HG03571 (cell line): ENCODE data around the gene RP9.
A peak's percentile ranks its signal among the peaks of the same experiment; 100 is the strongest.

ENCODE experiments used
- ATAC-seq: cut with Tn5 transposase; IDR thresholded peaks from one replicate; pipeline ENCODE4 v1.9.1; 2021; ENCODE audit not compliant: unreplicated experiment

The RP9 gene

GRCh38 chr7:33109005-33109757 is at the start of gene RP9:
RP9 (minus strand) TSS chr7:33109404; CDS start chr7:33109372, 32 bp downstream.
- ATAC-seq, result peak; percentile 84

- no peak for ATAC-seq
Measured at GRCh38 chr7:33157781-33158180, 48.6 kb upstream of the RP9 start.

GRCh38 chr7:33157311-33157710 is 48.1 kb upstream of the RP9 start:
- ATAC-seq, result no peak

- no peak for ATAC-seq
Measured at GRCh38 chr7:33156441-33156840, 47.2 kb upstream of the RP9 start.

DNA sequence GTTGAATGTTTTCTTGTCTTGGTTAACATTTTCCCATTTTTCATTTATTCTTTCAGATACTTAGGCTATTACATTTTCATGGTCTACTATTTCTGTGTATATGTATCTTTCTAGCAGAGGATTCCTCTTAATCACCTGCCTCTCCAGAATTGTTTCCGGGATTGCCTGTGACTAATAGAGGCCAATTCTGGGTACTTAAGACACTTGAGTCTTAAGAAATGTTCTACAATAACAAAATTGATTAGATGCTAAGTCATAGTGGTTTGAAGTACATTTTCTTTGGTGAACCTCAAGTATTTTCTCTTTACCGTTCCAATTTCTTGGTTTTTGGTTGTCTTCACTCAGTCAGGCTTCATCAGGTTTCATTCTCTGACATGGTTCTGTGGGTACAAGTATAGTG is 46.6 kb upstream of the RP9 start:
- no peak for ATAC-seq

DNA sequence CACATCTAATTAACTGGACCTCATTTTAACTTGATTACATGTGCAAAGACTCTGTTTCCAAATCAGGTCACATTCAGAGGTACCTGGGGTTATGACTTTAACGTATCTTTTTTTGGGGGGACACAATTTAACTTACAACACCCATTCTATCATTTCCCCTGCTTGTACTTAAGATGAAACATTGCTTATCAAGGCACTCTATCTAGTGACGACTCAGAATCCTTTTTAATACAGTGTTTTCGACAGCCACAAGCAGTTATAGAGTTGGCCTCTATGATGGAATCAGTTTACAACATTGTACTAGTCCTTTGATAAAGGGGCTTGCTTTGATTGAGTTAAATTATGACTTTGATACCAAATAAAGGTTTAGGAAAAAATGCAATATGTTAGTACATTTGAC is 42.9 kb upstream of the RP9 start:
- ATAC-seq, result no peak

- no peak for ATAC-seq
Measured at GRCh38 chr7:33145156-33145555, 36.0 kb upstream of the RP9 start.

DNA sequence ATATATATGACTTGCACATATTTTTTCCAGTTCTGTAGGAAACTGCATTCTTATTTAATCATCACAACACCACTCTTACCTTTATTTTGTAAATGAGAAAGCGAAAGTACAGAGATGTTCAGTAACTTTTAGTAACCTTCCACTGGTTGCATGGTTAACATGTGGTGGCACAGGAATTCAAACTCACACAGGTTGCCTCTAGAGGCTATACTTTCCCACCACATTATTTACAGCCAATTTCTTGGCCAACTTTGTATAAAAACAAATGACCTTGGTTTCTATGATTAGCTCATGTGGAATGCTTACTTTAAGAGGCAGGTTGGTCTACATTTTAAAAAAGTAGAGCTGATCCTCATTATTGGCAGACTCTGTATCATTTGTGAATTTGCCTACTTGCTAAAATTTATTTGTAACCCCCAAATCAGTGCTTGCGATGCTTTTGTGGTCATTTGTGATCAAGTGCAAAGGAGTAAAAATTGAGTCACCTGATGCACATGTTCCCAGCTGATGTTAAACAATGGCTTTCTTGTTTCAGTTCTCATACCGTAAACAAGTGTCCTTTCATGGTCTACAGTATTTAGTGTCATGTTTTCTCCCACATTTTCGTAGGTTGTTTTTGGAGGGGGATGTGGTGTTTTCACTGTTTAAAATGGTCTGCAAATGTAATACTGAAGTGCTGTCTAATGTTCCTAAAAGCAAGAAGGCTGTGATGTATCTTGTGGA is 35.0 kb upstream of the RP9 start:
- no peak for ATAC-seq

DNA sequence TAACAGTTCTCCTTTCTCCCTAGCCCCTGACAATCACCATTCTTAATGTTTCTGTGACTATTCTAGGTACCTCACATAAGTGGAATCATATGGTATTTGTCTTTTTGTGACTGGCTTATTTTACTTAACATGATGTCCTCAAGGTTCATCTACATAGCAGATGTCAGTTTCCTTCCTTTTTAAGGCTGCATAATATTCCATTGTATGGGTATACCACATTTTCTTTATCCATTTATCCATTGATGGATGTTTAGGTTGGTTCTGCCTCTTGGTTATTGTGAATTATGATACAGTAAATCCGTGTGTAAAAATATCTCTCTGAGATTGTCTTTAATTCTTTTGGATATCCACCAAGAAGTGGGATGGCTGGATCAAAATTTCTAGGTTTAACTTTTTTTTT is 33.4 kb upstream of the RP9 start:
- ATAC-seq, result no peak

DNA sequence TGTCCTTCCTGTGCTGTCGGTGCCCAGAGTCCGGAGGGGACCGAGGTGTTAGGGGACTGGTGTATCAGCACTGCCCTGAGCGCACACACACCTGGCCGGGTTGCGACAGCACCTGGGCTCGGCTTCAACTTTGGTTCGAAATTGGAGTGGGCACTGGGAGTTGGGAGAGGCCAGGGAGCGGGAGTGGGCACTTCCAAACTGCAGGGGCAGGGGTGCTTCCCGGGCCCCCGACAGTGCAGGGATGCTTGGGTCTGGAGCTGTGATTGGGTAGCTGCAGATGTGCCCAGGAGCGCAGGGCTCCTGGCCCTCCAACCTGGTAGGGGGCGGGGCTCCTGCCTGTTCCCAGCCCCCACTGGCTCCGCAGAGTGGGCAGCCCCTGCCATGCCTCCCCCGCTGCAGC is 27.9 kb upstream of the RP9 start:
- ATAC-seq, result no peak

DNA sequence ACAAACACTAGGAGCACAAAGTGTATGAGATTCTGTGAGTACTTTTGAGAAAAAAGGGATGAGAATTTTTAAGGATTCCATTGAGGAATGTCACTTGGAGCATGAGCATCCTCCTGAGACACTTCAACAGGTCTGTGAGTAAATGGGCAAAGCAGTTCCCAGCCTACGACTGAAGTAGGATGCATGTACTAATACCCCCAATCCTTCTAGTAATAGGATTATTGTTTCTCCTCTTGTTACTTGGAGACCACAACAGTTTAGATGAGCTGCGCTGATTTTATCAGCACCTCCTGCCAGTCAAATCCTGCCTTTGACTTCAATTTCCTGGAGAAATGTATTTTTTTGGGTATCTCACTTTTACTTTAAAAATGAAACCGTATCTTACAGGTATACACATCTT is 21.0 kb upstream of the RP9 start:
- no peak for ATAC-seq

DNA sequence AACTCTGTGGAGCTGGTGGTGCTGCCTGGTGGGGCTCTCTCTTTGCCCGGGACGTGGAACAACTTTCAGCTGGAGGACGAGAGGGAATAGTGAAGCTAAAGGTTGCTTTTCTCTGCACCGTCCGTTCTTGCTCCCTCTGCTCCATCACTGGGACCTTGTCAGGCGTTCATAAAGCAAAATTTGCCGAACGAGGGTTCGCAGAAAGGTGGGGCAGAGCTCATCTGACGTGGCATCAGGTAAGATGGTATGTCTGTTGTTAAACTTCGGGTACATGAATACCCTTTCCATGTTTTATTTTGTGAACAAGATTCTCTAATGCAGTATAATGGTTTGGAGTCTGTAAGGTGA is 20.6 kb upstream of the RP9 start:
- ATAC-seq, result no peak

DNA sequence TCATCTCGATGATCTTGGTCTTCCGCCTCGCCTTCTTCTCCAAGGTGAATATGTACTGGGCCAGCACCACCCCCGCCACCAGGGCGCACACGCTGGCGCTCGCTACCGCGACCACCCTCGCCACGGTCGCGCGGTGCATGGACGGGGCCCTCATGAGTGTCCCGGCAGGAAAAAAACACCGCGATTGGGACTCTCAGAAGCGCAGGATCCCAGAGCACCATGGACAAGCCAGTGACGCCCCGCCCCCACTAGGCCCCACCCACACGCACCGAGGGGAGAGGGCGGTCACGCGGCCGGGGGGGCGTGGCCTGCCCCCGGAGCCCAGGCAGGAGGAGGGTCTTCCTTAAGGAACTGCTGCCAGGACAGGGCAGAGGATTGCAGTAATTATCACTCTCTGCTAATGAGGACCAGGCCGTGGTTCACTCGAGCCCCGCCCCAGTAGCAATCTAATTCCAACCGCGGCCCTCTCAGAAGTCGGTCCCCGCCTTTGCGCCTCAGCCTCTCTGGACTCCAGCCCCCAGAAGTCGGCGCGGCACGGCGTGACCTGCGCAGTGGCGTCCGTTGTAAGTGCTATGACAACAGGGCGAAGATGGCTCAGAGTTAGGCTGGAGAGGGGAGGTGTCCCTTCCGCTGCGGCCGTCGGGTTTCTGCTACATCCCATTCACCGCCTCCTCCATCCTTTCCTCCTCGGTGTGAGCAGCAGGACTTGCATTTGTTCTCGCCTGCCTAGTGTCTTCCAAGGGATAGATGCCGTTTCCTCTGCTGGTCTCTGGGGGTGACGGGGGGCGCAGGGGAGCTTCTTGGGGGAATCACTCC is 20.0 kb upstream of the RP9 start, which contains the start of gene BBS9:
TSS of gene BBS9 (plus strand) at position 575 of the 816 bp plus-strand sequence. CDS start 16,689 bp downstream, outside the sequence.
- peak; percentile 100 for ATAC-seq

DNA sequence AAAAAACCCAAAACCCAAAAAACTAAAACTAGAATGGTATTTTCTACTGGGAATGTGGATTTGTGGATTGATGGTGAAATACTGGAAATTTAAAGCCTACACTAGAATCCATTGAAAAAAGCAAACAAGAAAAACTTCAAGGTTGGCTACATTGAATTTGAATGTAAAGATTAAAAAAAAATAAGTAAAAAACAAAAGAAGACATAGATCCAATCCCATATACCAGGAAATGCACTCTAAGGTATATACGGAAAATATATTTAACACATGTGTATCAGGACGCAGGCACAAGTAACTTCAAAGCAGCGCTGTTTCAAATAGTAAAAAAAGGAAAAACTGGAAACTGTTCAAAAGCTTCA is 19.4 kb upstream of the RP9 start:
- ATAC-seq, result no peak

GRCh38 chr7:33127085-33127484 is 17.9 kb upstream of the RP9 start:
- ATAC-seq, result no peak

DNA sequence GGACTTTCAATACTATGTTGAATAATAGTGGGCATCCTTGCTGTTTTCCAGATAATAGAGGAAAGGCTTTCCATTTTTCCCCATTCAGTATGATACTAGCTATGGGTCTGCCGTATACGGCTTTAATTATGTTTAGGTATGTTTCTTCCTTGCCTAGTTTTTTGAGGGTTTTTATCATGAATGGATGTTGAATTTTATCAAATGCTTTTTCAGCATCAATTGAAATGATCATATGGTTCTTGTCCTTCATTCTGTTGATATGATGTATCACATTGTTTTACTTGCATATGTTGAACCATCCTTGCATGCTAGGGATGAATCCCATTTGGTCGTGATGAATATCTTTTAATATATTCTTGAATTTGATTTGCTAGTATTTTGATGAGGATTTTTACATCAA is 9.2 kb upstream of the RP9 start:
- ATAC-seq, result no peak

DNA sequence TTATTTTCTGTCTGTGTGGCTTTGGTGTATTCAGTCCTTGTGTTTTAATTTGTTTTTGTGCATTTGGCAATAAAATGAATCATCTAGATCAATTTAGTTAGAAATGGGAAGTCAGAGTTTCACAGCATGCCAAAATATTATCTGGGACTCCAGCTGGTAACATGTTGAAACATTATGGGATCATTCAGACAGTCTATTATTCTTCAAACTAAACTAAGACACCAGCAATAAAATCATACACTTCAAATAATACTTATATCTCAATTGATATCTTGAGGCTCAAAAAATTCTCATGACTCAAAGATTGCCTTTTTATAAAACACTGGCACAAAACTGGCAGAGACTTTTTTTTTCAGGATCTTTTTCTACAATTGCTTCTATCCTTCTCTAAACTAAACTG is 5.8 kb upstream of the RP9 start:
- ATAC-seq, result no peak

DNA sequence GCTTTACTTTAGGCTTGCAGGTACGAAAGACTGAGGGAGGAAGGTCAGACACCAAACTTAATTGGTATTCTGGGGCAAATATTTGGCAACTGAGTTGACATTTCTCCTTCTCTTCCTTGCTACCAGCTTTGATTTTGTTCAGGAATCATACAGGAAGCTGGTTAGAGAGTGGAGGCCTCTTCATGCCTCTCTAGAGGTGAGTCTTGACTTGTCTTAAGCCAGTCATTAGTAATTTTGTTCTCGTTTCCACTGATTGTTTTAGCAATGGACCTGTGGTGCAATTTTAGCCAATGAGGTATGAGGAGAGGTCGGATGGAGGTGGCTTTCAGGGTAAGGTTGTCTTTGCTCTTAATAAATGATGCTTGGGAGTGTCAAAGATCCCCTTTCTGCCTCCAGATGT is 2.4 kb upstream of the RP9 start:
- ATAC-seq, result no peak

DNA sequence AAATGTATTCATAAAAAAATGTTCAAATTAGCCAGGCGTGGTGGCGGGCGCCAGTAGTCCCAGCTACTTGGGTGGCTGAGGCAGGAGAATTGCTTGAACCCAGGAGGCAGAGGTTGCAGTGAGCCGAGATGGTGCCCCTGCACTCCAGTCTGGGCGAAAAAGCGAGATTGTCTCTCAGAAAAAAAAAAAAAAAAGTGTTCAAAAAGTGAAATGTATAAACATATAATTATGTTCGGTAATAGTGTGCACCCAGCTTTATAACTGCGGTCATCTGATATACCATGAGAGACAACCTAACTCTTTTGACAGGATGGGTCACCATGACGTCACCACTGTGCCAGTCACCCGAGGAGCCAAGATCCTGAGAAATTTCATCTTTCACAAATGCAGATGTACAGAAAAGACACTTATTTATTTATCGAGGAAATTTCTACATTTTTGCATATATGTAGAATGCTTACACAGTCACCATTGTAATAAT is 594 bp upstream of the RP9 start:
- no peak for ATAC-seq

DNA sequence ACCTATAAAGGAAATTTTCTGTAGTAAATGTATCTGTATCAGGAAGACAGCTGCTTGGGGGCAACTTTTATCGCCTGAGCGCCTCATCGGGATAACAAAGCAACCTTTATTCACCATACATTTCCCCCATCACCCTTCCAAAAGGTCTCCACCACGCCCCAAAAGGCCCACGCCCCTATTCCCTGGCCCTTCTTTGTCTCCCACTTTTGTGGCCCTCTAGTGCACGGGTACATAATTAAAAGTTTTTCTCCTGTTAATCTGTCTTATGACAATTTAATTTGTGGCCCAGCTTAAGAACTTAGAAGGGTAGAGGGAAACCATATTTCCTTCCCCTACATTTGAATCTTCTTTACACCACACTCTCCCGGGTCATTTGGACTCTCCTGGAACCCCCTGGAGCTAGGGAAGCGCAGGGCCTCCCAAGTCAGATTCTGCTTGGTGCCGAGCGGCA is 625 bp downstream of the RP9 start:
- no peak for ATAC-seq
